Lower leg skin (tissue), 3 donors: ENCODE data around the gene PTPN3.

ENCODE experiments used
- POLR2A ChIP-seq, 2 donors: fragments of 450-650 bp; IDR thresholded peaks; one replicate each; pipeline ENCODE4 v1.6.1; 2016 to 2017; ENCODE audit warnings: antibody characterized with exemption in 2 of 2, mild to moderate bottlenecking in 1 of 2, moderate library complexity in 1 of 2
- TF ChIP-seq, protein P1 (sequence below), 3 donors: fragments of 450-650 bp; IDR thresholded peaks; one replicate each; pipeline ENCODE4 v1.5.1; 2016; ENCODE audit warnings: antibody characterized with exemption in 3 of 3, mild to moderate bottlenecking in 3 of 3, moderate library complexity in 2 of 3

GRCh38 chr9:109418827-109419226 is 79.3 kb downstream of the PTPN3 start:
- TF ChIP-seq, protein P1, sequence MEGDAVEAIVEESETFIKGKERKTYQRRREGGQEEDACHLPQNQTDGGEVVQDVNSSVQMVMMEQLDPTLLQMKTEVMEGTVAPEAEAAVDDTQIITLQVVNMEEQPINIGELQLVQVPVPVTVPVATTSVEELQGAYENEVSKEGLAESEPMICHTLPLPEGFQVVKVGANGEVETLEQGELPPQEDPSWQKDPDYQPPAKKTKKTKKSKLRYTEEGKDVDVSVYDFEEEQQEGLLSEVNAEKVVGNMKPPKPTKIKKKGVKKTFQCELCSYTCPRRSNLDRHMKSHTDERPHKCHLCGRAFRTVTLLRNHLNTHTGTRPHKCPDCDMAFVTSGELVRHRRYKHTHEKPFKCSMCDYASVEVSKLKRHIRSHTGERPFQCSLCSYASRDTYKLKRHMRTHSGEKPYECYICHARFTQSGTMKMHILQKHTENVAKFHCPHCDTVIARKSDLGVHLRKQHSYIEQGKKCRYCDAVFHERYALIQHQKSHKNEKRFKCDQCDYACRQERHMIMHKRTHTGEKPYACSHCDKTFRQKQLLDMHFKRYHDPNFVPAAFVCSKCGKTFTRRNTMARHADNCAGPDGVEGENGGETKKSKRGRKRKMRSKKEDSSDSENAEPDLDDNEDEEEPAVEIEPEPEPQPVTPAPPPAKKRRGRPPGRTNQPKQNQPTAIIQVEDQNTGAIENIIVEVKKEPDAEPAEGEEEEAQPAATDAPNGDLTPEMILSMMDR (IDR thresholded peaks at IDR 0.05): no peak
- TF ChIP-seq POLR2A (IDR thresholded peaks at IDR 0.05): no peak
